Activated CD4-positive, alpha-beta memory T cell treated with anti-CD3 and anti-CD28 coated beads for 36 hours (primary cell): ENCODE data around the gene TRABD2B. TPM values are rescaled to one million over a fixed set of nuclear protein-coding genes. Genes with fewer than 3 reads are reported as not detected.

Experiments used
- CTCF ChIA-PET: fragments of 350-600 bp; sonication (Branson Sonifier 250); formaldehyde crosslinking; loops from one replicate; lab custom pipeline; 2021; ENCODE audit warnings: antibody characterized with exemption, inconsistent platforms; lab: Charles Lee
- POLR2A ChIA-PET: fragments of 350-600 bp; sonication (Branson Sonifier 250); formaldehyde crosslinking; loops from one replicate; lab custom pipeline; 2021; ENCODE audit warnings: antibody characterized with exemption; lab: Charles Lee
- DNase-seq: peaks from one replicate; pipeline ENCODE4 v3.0.0-alpha.2; 2020
- H3K27ac Mint-ChIP-seq: one replicate; pipeline ENCODE4 v1.8.0; 2021; ENCODE audit warnings: mixed read lengths
- H3K27me3 Mint-ChIP-seq: one replicate; pipeline ENCODE4 v1.8.0; 2021; ENCODE audit warnings: mixed read lengths
- H3K36me3 Mint-ChIP-seq: one replicate; pipeline ENCODE4 v1.8.0; 2021; ENCODE audit warnings: mixed read lengths
- H3K4me1 Mint-ChIP-seq: one replicate; pipeline ENCODE4 v1.8.0; 2021; ENCODE audit warnings: low read depth, mixed read lengths
- H3K4me3 Mint-ChIP-seq: one replicate; pipeline ENCODE4 v1.8.0; 2021; ENCODE audit warnings: mild to moderate bottlenecking, mixed read lengths
- H3K9me3 Mint-ChIP-seq: one replicate; pipeline ENCODE4 v1.8.0; 2021; ENCODE audit warnings: mixed read lengths
- intact Hi-C: fragments of 100-400 bp; cut with micrococcal nuclease; formaldehyde crosslinking; loops from one replicate; pipeline ENCODE4 v1.15.1; 2023
- total RNA-seq, 2 experiments: library from RNA; stranded (reverse); gene quantifications; one replicate each; pipeline ENCODE4 v1.2.3, GENCODE V29; 2021

TRABD2B gene
- total RNA-seq, 2 experiments from 2014 or later = not detected

- Mint-ChIP-seq H3K4me1 (no peaks in the 10 kb centered on the region), H3K4me3 (no peak overlapping the region), H3K27ac (no peak overlapping the region), H3K36me3 (no peaks in the 10 kb centered on the region), H3K9me3 (no peaks in the 10 kb centered on the region), H3K27me3 (peaks cover 6% of the 10 kb centered on the region)
- CTCF ChIA-PET = no interaction called here
- intact Hi-C loops = no loop called here
- no peak for DNase-seq
- POLR2A ChIA-PET = no interaction called here
Measured at GRCh38 chr1:47809301-47810084, 187.7 kb downstream of the TRABD2B start.

GRCh38 chr1:47808612-47809011, 188.6 kb downstream of the TRABD2B start:
- POLR2A ChIA-PET = no interaction called here
- Mint-ChIP-seq H3K36me3 (no peaks in the 10 kb centered on the region), H3K4me3 (no peak overlapping the region), H3K27ac (no peak overlapping the region), H3K4me1 (no peaks in the 10 kb centered on the region), H3K9me3 (no peaks in the 10 kb centered on the region), H3K27me3 (peaks cover 1% of the 10 kb centered on the region)
- DNase-seq = no peak
- CTCF ChIA-PET = no interaction called here
- intact Hi-C loops = no loop called here

- H3K36me3 Mint-ChIP-seq = no peaks in the 10 kb centered on the region
- H3K4me1 Mint-ChIP-seq = no peaks in the 10 kb centered on the region
- intact Hi-C loops = no loop called here
- POLR2A ChIA-PET = no interaction called here
- CTCF ChIA-PET = interaction anchor here (0.9 kb wide), 1 partner anchor 80 kb away, joined by 3 read pairs; no protein-coding TSS in a partner anchor
- no peak overlapping the region for H3K27ac Mint-ChIP-seq
- H3K4me3 Mint-ChIP-seq = no peak overlapping the region
- no peaks in the 10 kb centered on the region for H3K9me3 Mint-ChIP-seq
- peaks cover 1% of the 10 kb centered on the region for H3K27me3 Mint-ChIP-seq
- DNase-seq = no peak
Measured at GRCh38 chr1:47805921-47806361, 191.2 kb downstream of the TRABD2B start.

- no peaks in the 10 kb centered on the region for H3K36me3 Mint-ChIP-seq
- peaks cover 1% of the 10 kb centered on the region for H3K27me3 Mint-ChIP-seq
- POLR2A ChIA-PET = no interaction called here
- intact Hi-C loops = no loop called here
- no peaks in the 10 kb centered on the region for H3K9me3 Mint-ChIP-seq
- H3K4me3 Mint-ChIP-seq = no peak overlapping the region
- DNase-seq = no peak
- H3K4me1 Mint-ChIP-seq = no peaks in the 10 kb centered on the region
- CTCF ChIA-PET = interaction anchor here (0.6 kb wide), 1 partner anchor 68 kb away, joined by 3 read pairs; no protein-coding TSS in a partner anchor
- no peak overlapping the region for H3K27ac Mint-ChIP-seq
Measured at GRCh38 chr1:47805018-47805417, 192.2 kb downstream of the TRABD2B start.

- no peaks in the 10 kb centered on the region for H3K9me3 Mint-ChIP-seq
- peaks cover under 1% of the 10 kb centered on the region for H3K27me3 Mint-ChIP-seq
- no peak overlapping the region for H3K4me3 Mint-ChIP-seq
- DNase-seq = no peak
- H3K27ac Mint-ChIP-seq = no peak overlapping the region
- ChIA-PET POLR2A (no interaction called here), CTCF (no interaction called here)
- H3K4me1 Mint-ChIP-seq = no peaks in the 10 kb centered on the region
- no peaks in the 10 kb centered on the region for H3K36me3 Mint-ChIP-seq
- intact Hi-C loops = no loop called here
Measured at GRCh38 chr1:47803815-47804501, 193.2 kb downstream of the TRABD2B start.

GRCh38 chr1:47797575-47797974, 199.6 kb downstream of the TRABD2B start:
- DNase-seq = no peak
- Mint-ChIP-seq H3K4me1 (no peaks in the 10 kb centered on the region), H3K36me3 (no peaks in the 10 kb centered on the region), H3K27me3 (peaks cover 2% of the 10 kb centered on the region), H3K9me3 (no peaks in the 10 kb centered on the region), H3K4me3 (no peak overlapping the region), H3K27ac (no peak overlapping the region)
- CTCF ChIA-PET = no interaction called here
- POLR2A ChIA-PET = no interaction called here
- intact Hi-C loops = no loop called here

- intact Hi-C loops = no loop called here
- ChIA-PET CTCF (no interaction called here), POLR2A (no interaction called here)
- no peak overlapping the region for H3K27ac Mint-ChIP-seq
- no peak overlapping the region for H3K4me3 Mint-ChIP-seq
- peaks cover 2% of the 10 kb centered on the region for H3K27me3 Mint-ChIP-seq
- no peaks in the 10 kb centered on the region for H3K9me3 Mint-ChIP-seq
- no peaks in the 10 kb centered on the region for H3K4me1 Mint-ChIP-seq
- DNase-seq = no peak
- no peaks in the 10 kb centered on the region for H3K36me3 Mint-ChIP-seq
Measured at GRCh38 chr1:47796626-47797025, 200.6 kb downstream of the TRABD2B start.

- H3K27ac Mint-ChIP-seq = no peak overlapping the region
- no peaks in the 10 kb centered on the region for H3K9me3 Mint-ChIP-seq
- DNase-seq = no peak
- H3K36me3 Mint-ChIP-seq = no peaks in the 10 kb centered on the region
- CTCF ChIA-PET = no interaction called here
- POLR2A ChIA-PET = no interaction called here
- no peak overlapping the region for H3K4me3 Mint-ChIP-seq
- H3K4me1 Mint-ChIP-seq = no peaks in the 10 kb centered on the region
- intact Hi-C loops = no loop called here
- H3K27me3 Mint-ChIP-seq = peaks cover 2% of the 10 kb centered on the region
Measured at GRCh38 chr1:47795102-47795501, 202.1 kb downstream of the TRABD2B start.

- no peak overlapping the region for H3K27ac Mint-ChIP-seq
- POLR2A ChIA-PET = no interaction called here
- intact Hi-C loops = no loop called here
- H3K4me3 Mint-ChIP-seq = no peak overlapping the region
- DNase-seq = no peak
- H3K27me3 Mint-ChIP-seq = peaks cover 2% of the 10 kb centered on the region
- H3K4me1 Mint-ChIP-seq = no peaks in the 10 kb centered on the region
- CTCF ChIA-PET = no interaction called here
- no peaks in the 10 kb centered on the region for H3K36me3 Mint-ChIP-seq
- no peaks in the 10 kb centered on the region for H3K9me3 Mint-ChIP-seq
Measured at GRCh38 chr1:47794530-47794929, 202.7 kb downstream of the TRABD2B start.

- Mint-ChIP-seq H3K9me3 (no peaks in the 10 kb centered on the region), H3K4me1 (no peaks in the 10 kb centered on the region), H3K27ac (no peak overlapping the region), H3K36me3 (no peaks in the 10 kb centered on the region), H3K27me3 (peaks cover 2% of the 10 kb centered on the region), H3K4me3 (no peak overlapping the region)
- intact Hi-C loops = no loop called here
- no peak for DNase-seq
- CTCF ChIA-PET = no interaction called here
- POLR2A ChIA-PET = no interaction called here
Measured at GRCh38 chr1:47794081-47794480, 203.1 kb downstream of the TRABD2B start.

- intact Hi-C loops = no loop called here
- peaks cover 2% of the 10 kb centered on the region for H3K27me3 Mint-ChIP-seq
- H3K9me3 Mint-ChIP-seq = no peaks in the 10 kb centered on the region
- no peak overlapping the region for H3K4me3 Mint-ChIP-seq
- no peak for DNase-seq
- H3K27ac Mint-ChIP-seq = no peak overlapping the region
- H3K4me1 Mint-ChIP-seq = no peaks in the 10 kb centered on the region
- no peaks in the 10 kb centered on the region for H3K36me3 Mint-ChIP-seq
- POLR2A ChIA-PET = no interaction called here
- CTCF ChIA-PET = interaction anchor here (0.5 kb wide), 1 partner anchor 40 kb away, joined by 5 read pairs; no protein-coding TSS in a partner anchor
Measured at GRCh38 chr1:47793563-47793962, 203.6 kb downstream of the TRABD2B start.

GRCh38 chr1:47792779-47793178, 204.4 kb downstream of the TRABD2B start:
- Mint-ChIP-seq H3K4me1 (no peaks in the 10 kb centered on the region), H3K36me3 (no peaks in the 10 kb centered on the region), H3K27ac (no peak overlapping the region), H3K9me3 (no peaks in the 10 kb centered on the region), H3K27me3 (peaks cover 5% of the 10 kb centered on the region), H3K4me3 (no peak overlapping the region)
- no peak for DNase-seq
- ChIA-PET CTCF (no interaction called here), POLR2A (no interaction called here)
- intact Hi-C loops = no loop called here
